ENCODE measurements around the gene FLAD1. TPM values are rescaled to one million over a fixed set of nuclear protein-coding genes. Genes with fewer than 3 reads are reported as not detected.
"Not testable (repeated sequence)": the region's sequence is repeated elsewhere in the genome, so short reads cannot be mapped to it uniquely, and the experiment has no call there.

The FLAD1 gene
- total RNA-seq, 4 donors from 2014 or later: 12.8 to 23.5 (median 20.7) TPM

- peaks cover 0 to 43% of the 10 kb centered on the region in 2 donors for H3K36me3 ChIP-seq
- ATAC-seq: no peak
- TF ChIP-seq POLR2A (IDR thresholded peaks at IDR 0.05) (no peak), EP300 (IDR thresholded peaks at IDR 0.05) (no peak), POLR2AphosphoS5 (IDR thresholded peaks at IDR 0.05) (no peak), CTCF (IDR thresholded peaks at IDR 0.05) (no peak)
- H3K27me3 ChIP-seq: no peaks in the 10 kb centered on the region
- H3K27ac ChIP-seq: peak overlapping the region; percentile 79 to 82 (median 80)
- peaks cover 0 to 42% (median 11%) of the 10 kb centered on the region in 3 donors for H3K4me1 ChIP-seq
- 14% methylated on average over 7 to 10 of the region's 17 CpGs for WGBS, 2 donors (ENCODE audit: low coverage in 1 of 2)
- peak overlapping the region; percentile 73 to 99 for H3K4me3 ChIP-seq
- H3K9me3 ChIP-seq: no peaks in the 10 kb centered on the region
These were observed 777 bp downstream of the FLAD1 start for GRCh38 chr1:154983776-154984466.

GRCh38 chr1:154986736-154987135 lies 3.6 kb downstream of the FLAD1 start:
- not testable (repeated sequence) for ATAC-seq, H3K9me3 ChIP-seq, H3K27me3 ChIP-seq, H3K4me3 ChIP-seq, H3K27ac ChIP-seq
- 40 to 60% methylated on average over 1 to 2 of the region's 4 CpGs for WGBS, 2 donors (ENCODE audit: low coverage in 1 of 2)
- Histone ChIP-seq H3K36me3 (peaks cover 0 to 59% of the 10 kb centered on the region in 2 donors), H3K4me1 (peaks cover 0 to 49% (median 11%) of the 10 kb centered on the region in 3 donors)

- no peak for ATAC-seq
- H3K27me3 ChIP-seq: no peaks in the 10 kb centered on the region
- H3K27ac ChIP-seq: no peak overlapping the region
- H3K9me3 ChIP-seq: no peaks in the 10 kb centered on the region
- H3K4me3 ChIP-seq: no peak overlapping the region
- no peak for TF ChIP-seq CTCF (IDR thresholded peaks at IDR 0.05)
- no peak for TF ChIP-seq POLR2A (IDR thresholded peaks at IDR 0.05)
- TF ChIP-seq POLR2AphosphoS5 (IDR thresholded peaks at IDR 0.05): no peak
- TF ChIP-seq EP300 (IDR thresholded peaks at IDR 0.05): no peak
- peaks cover 0 to 45% (median 10%) of the 10 kb centered on the region in 3 donors for H3K4me1 ChIP-seq
- peaks cover 0 to 63% of the 10 kb centered on the region in 2 donors for H3K36me3 ChIP-seq
- WGBS, 2 donors (ENCODE audit: low coverage in 1 of 2): 93% methylated on average over 3 of the region's 6 CpGs; no CpG with 5 or more reads in 1 of the 2 donors
These were observed 4.2 kb downstream of the FLAD1 start for GRCh38 chr1:154987326-154987725.

- peaks cover 0 to 73% of the 10 kb centered on the region in 2 donors for H3K36me3 ChIP-seq
- H3K9me3 ChIP-seq: no peaks in the 10 kb centered on the region
- peaks cover 0 to 38% (median 6%) of the 10 kb centered on the region in 3 donors for H3K4me1 ChIP-seq
- no peak for ATAC-seq
- WGBS, 2 donors (ENCODE audit: low coverage in 1 of 2): 58 to 77% methylated on average over 2 to 6 of the region's 17 CpGs
- no peak overlapping the region for H3K27ac ChIP-seq
- no peaks in the 10 kb centered on the region for H3K27me3 ChIP-seq
- H3K4me3 ChIP-seq: no peak overlapping the region
- TF ChIP-seq EP300 (IDR thresholded peaks at IDR 0.05) (no peak), CTCF (IDR thresholded peaks at IDR 0.05) (no peak), POLR2AphosphoS5 (IDR thresholded peaks at IDR 0.05) (no peak), POLR2A (IDR thresholded peaks at IDR 0.05) (no peak)
These were observed 5.2 kb downstream of the FLAD1 start for GRCh38 chr1:154988058-154988954.

- no peak for ATAC-seq
- Histone ChIP-seq H3K27me3 (no peaks in the 10 kb centered on the region), H3K4me3 (no peak overlapping the region), H3K27ac (no peak overlapping the region), H3K4me1 (peaks cover 0 to 28% (median 0%) of the 10 kb centered on the region in 3 donors), H3K36me3 (peaks cover 0 to 73% of the 10 kb centered on the region in 2 donors), H3K9me3 (no peaks in the 10 kb centered on the region)
- WGBS, 2 donors (ENCODE audit: low coverage in 1 of 2): 70 to 100% methylated on average over 1 of the region's 3 CpGs
- no peak for TF ChIP-seq POLR2AphosphoS5 (IDR thresholded peaks at IDR 0.05)
These were observed 6.2 kb downstream of the FLAD1 start for GRCh38 chr1:154989195-154989860.

Measured in gastroesophageal sphincter (tissue), 4 donors.